WTC11 (cell line): ENCODE measurements around the gene PSMA7. TPM values are rescaled to one million over a fixed set of nuclear protein-coding genes. Genes with fewer than 3 reads are reported as not detected.

ENCODE experiments used
- ATAC-seq: fragments of 200-7000 bp; cut with Tn5 transposase; 2 replicates; pipeline ENCODE4 v1.10.0; 2021; ENCODE audit warnings: mild to moderate bottlenecking, moderate library complexity
- CTCF ChIA-PET: fragments of 300-600 bp; sonication (Branson Sonifier 250); formaldehyde crosslinking; loops from one replicate; lab custom pipeline; 2021; ENCODE audit warnings: antibody characterized with exemption; lab: Charles Lee
- POLR2A ChIA-PET: fragments of 350-600 bp; sonication (Branson Sonifier 250); formaldehyde crosslinking; loops from one replicate; lab custom pipeline; 2021; ENCODE audit warnings: antibody characterized with exemption; lab: Charles Lee
- DNase-seq: peaks from one replicate; pipeline ENCODE4 v3.0.0; 2021; ENCODE audit warnings: low spot score
- H3K27ac Mint-ChIP-seq: 2 replicates; pipeline ENCODE4 v1.8.0; 2021; ENCODE audit warnings: mixed read lengths
- H3K27me3 Mint-ChIP-seq: 2 replicates; pipeline ENCODE4 v1.8.0; 2021; ENCODE audit warnings: low read depth, mild to moderate bottlenecking, moderate library complexity, mixed read lengths
- H3K36me3 Mint-ChIP-seq: 2 replicates; pipeline ENCODE4 v1.8.0; 2021; ENCODE audit warnings: mixed read lengths
- H3K4me1 Mint-ChIP-seq: 2 replicates; pipeline ENCODE4 v1.8.0; 2022; ENCODE audit warnings: mixed read lengths
- H3K4me3 Mint-ChIP-seq: 2 replicates; pipeline ENCODE4 v1.8.0; 2021; ENCODE audit warnings: mild to moderate bottlenecking, moderate library complexity, mixed read lengths
- H3K9me3 Mint-ChIP-seq: 2 replicates; pipeline ENCODE4 v1.8.0; 2021; ENCODE audit warnings: mixed read lengths
- CREB1 ChIP-seq: sonication (generic); formaldehyde crosslinking; IDR thresholded peaks from 2 replicates; pipeline ENCODE4 v1.8.0; 2023; ENCODE audit warnings: mild to moderate bottlenecking, missing genetic modification reagents
- E2F5 ChIP-seq: sonication (generic); formaldehyde crosslinking; IDR thresholded peaks from 2 replicates; pipeline ENCODE4 v1.8.1; 2022; ENCODE audit warnings: mild to moderate bottlenecking, moderate library complexity, missing genetic modification reagents
- EMX1 ChIP-seq: fragments of 250-450 bp; sonication (Bioruptor Pico); IDR thresholded peaks from 2 replicates; pipeline ENCODE4 v1.8.0; 2021; ENCODE audit warnings: mild to moderate bottlenecking
- GABPB1 ChIP-seq: sonication (generic); formaldehyde crosslinking; IDR thresholded peaks from 2 replicates; pipeline ENCODE4 v1.8.1; 2023; ENCODE audit warnings: mild to moderate bottlenecking, missing genetic modification reagents
- GRHL2 ChIP-seq: fragments of 250-450 bp; sonication (Bioruptor Pico); IDR thresholded peaks from 2 replicates; pipeline ENCODE4 v1.8.0; 2022; ENCODE audit warnings: mild to moderate bottlenecking, moderate library complexity; ENCODE audit not compliant: insufficient replicate concordance, severe bottlenecking
- JUN ChIP-seq: sonication (generic); formaldehyde crosslinking; IDR thresholded peaks from 2 replicates; pipeline ENCODE4 v1.8.0; 2023; ENCODE audit warnings: mild to moderate bottlenecking, missing genetic modification reagents
- KAT7 ChIP-seq: sonication (generic); formaldehyde crosslinking; IDR thresholded peaks from 2 replicates; pipeline ENCODE4 v1.8.1; 2023; ENCODE audit warnings: missing genetic modification reagents, mild to moderate bottlenecking, borderline replicate concordance
- SMAD3 ChIP-seq: sonication (generic); formaldehyde crosslinking; IDR thresholded peaks from 2 replicates; pipeline ENCODE4 v1.8.0; 2022; ENCODE audit warnings: missing genetic modification reagents, mild to moderate bottlenecking, borderline replicate concordance
- TEAD1 ChIP-seq: sonication (generic); formaldehyde crosslinking; IDR thresholded peaks from 2 replicates; pipeline ENCODE4 v1.8.0; 2022; ENCODE audit warnings: mild to moderate bottlenecking, missing genetic modification reagents
- TEAD4 ChIP-seq: sonication (generic); formaldehyde crosslinking; IDR thresholded peaks from 2 replicates; pipeline ENCODE4 v1.8.0; 2022; ENCODE audit warnings: mild to moderate bottlenecking, missing genetic modification reagents
- ZMAT4 ChIP-seq: fragments of 250-450 bp; sonication (Bioruptor Pico); IDR thresholded peaks from 2 replicates; pipeline ENCODE4 v1.9.0; 2021; ENCODE audit warnings: mild to moderate bottlenecking
- ZNF317 ChIP-seq: sonication (generic); formaldehyde crosslinking; IDR thresholded peaks from 2 replicates; pipeline ENCODE4 v1.8.1; 2023; ENCODE audit warnings: low read depth, mild to moderate bottlenecking, moderate library complexity, missing genetic modification reagents, borderline replicate concordance
- ZNF416 ChIP-seq: fragments of 250-450 bp; sonication (Bioruptor Pico); IDR thresholded peaks from 2 replicates; pipeline ENCODE4 v1.9.0; 2021; ENCODE audit warnings: mild to moderate bottlenecking, inconsistent platforms
- total RNA-seq: library from RNA; stranded (reverse); gene quantifications from 3 replicates; pipeline ENCODE4 v1.2.3, GENCODE V29; 2021
- TF ChIP-seq, protein P1 (sequence below): sonication (generic); formaldehyde crosslinking; IDR thresholded peaks from 2 replicates; pipeline ENCODE4 v1.8.0; 2023; ENCODE audit warnings: mild to moderate bottlenecking, missing genetic modification reagents
- TF ChIP-seq, protein P2 (sequence below): sonication (generic); formaldehyde crosslinking; IDR thresholded peaks from 2 replicates; pipeline ENCODE4 v1.8.0; 2022; ENCODE audit warnings: mild to moderate bottlenecking, missing genetic modification reagents
- TF ChIP-seq, protein P3 (sequence below): sonication (generic); formaldehyde crosslinking; IDR thresholded peaks from 2 replicates; pipeline ENCODE4 v1.8.1; 2022; ENCODE audit warnings: mild to moderate bottlenecking, missing genetic modification reagents, moderate library complexity, borderline replicate concordance

PSMA7 gene
- total RNA-seq, 1 experiment from 2014 or later: 364 TPM

DNA sequence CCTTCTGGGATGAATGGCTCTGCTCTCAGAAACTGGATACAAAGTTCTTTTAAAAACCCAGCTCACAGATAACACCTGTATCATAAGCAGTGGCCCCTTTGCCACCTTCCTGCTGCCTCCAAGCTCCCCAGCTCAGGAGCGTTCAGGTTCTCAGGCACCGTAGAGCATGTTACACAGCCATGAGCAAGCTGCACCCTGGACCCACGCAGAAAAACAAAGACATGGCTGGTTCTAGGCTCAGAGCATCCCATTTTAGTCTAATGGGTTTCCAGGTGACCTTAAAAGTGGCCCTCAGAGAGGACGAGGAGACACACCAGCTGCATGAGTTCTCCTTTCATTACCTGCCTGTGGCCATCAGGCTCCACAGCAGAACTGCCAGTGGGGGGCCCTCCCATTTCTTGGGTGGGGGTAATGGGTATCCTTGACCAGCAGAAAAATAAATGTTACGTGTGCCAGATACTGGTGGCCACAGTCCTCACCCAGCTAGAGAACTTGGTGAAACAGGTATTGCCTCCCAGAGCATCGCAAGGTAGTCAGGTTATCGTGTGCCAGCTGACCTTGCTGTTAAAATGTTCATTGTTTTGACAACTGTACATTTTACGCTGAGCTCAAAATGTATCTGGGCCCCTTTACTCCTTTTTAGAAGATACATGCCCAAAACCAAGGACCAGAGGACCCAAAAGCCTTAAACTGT lies 7.5 kb downstream of the PSMA7 start (continued):
- TF ChIP-seq, protein P1, sequence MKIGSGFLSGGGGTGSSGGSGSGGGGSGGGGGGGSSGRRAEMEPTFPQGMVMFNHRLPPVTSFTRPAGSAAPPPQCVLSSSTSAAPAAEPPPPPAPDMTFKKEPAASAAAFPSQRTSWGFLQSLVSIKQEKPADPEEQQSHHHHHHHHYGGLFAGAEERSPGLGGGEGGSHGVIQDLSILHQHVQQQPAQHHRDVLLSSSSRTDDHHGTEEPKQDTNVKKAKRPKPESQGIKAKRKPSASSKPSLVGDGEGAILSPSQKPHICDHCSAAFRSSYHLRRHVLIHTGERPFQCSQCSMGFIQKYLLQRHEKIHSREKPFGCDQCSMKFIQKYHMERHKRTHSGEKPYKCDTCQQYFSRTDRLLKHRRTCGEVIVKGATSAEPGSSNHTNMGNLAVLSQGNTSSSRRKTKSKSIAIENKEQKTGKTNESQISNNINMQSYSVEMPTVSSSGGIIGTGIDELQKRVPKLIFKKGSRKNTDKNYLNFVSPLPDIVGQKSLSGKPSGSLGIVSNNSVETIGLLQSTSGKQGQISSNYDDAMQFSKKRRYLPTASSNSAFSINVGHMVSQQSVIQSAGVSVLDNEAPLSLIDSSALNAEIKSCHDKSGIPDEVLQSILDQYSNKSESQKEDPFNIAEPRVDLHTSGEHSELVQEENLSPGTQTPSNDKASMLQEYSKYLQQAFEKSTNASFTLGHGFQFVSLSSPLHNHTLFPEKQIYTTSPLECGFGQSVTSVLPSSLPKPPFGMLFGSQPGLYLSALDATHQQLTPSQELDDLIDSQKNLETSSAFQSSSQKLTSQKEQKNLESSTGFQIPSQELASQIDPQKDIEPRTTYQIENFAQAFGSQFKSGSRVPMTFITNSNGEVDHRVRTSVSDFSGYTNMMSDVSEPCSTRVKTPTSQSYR (CRISPR knock-in tag): no peak
- TF ChIP-seq, protein P2, sequence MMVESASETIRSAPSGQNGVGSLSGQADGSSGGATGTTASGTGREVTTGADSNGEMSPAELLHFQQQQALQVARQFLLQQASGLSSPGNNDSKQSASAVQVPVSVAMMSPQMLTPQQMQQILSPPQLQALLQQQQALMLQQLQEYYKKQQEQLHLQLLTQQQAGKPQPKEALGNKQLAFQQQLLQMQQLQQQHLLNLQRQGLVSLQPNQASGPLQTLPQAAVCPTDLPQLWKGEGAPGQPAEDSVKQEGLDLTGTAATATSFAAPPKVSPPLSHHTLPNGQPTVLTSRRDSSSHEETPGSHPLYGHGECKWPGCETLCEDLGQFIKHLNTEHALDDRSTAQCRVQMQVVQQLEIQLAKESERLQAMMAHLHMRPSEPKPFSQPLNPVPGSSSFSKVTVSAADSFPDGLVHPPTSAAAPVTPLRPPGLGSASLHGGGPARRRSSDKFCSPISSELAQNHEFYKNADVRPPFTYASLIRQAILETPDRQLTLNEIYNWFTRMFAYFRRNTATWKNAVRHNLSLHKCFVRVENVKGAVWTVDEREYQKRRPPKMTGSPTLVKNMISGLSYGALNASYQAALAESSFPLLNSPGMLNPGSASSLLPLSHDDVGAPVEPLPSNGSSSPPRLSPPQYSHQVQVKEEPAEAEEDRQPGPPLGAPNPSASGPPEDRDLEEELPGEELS: no peak

DNA sequence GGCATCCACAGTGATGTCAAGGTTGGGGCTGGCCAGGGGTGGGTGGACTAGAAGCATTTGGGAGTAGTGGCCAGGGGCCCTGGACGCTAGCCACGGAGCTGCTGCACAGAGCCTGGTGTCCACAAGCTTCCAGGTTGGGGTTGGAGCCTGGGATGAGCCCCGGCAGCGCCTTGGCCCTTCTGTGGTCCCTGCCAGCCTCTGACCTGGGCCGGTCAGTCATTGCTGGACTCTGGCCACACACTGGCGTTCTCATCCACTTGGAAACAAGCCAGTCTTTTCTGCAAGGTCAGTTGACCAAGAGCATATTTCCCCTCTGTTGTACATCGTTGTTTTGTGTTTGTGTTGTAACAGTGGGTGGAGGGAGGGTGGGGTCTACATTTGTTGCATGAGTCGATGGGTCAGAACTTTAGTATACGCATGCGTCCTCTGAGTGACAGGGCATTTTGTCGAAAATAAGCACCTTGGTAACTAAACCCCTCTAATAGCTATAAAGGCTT lies 8.4 kb downstream of the PSMA7 start:
- TF ChIP-seq SMAD3 (CRISPR knock-in tag) (no peak), ZNF416 (CRISPR knock-in tag) (peak; percentile 29; the same call in 1 of the 2 replicates), E2F5 (no peak), GABPB1 (CRISPR knock-in tag) (peak; percentile 50; the same call in 1 of the 2 replicates), EMX1 (CRISPR knock-in tag) (0 out of 2 replicates have a peak, but pooled peaks have one; percentile 56), ZMAT4 (CRISPR knock-in tag) (no peak), JUN (CRISPR knock-in tag) (no peak), TEAD4 (no peak)
- Mint-ChIP-seq H3K36me3 (peaks cover 82% of the 10 kb centered on the region), H3K27me3 (no peaks in the 10 kb centered on the region), H3K4me3 (no peak overlapping the region), H3K27ac (no peak overlapping the region), H3K9me3 (no peaks in the 10 kb centered on the region), H3K4me1 (no peaks in the 10 kb centered on the region)
- CTCF ChIA-PET: interaction anchor here (0.6 to 2.4 kb wide), 4 partner anchors 22 to 124 kb away, joined by 3 to 21 read pairs (median 4); no protein-coding TSS in a partner anchor
- POLR2A ChIA-PET: no interaction called here
- no peak for ATAC-seq
- no peak for DNase-seq

DNA sequence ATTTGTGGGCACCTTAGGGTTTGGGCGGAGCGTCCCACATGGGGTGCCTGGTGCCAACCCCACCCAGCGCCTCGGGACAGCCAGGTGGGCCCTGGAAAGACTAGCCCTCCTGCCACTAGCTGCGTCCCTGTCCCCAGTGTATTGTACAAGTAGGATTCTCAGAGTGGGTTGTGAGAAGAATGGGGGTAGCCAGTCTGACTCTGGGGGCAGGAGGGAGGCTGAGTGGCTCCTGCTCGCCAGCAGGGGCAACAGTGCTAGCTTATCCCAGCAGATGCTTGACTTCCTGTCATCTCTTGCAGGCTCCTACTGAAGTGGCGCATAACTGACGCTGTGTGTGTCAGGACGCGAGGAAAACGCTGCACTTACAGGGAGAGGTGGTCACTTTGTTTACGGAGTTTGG lies 9.3 kb downstream of the PSMA7 start:
- Mint-ChIP-seq H3K36me3 (peaks cover 80% of the 10 kb centered on the region), H3K4me3 (no peak overlapping the region), H3K4me1 (no peaks in the 10 kb centered on the region), H3K27ac (peak overlapping the region; percentile 84), H3K9me3 (no peaks in the 10 kb centered on the region), H3K27me3 (no peaks in the 10 kb centered on the region)
- DNase-seq (no peak), ATAC-seq (peak; percentile 55)
- CTCF ChIA-PET: interaction anchor here (0.6 to 1.5 kb wide), 3 partner anchors 23 to 123 kb away, joined by 3 to 8 read pairs (median 4); no protein-coding TSS in a partner anchor
- POLR2A ChIA-PET: no interaction called here
- TF ChIP-seq TEAD1 (CRISPR knock-in tag): no peak

DNA sequence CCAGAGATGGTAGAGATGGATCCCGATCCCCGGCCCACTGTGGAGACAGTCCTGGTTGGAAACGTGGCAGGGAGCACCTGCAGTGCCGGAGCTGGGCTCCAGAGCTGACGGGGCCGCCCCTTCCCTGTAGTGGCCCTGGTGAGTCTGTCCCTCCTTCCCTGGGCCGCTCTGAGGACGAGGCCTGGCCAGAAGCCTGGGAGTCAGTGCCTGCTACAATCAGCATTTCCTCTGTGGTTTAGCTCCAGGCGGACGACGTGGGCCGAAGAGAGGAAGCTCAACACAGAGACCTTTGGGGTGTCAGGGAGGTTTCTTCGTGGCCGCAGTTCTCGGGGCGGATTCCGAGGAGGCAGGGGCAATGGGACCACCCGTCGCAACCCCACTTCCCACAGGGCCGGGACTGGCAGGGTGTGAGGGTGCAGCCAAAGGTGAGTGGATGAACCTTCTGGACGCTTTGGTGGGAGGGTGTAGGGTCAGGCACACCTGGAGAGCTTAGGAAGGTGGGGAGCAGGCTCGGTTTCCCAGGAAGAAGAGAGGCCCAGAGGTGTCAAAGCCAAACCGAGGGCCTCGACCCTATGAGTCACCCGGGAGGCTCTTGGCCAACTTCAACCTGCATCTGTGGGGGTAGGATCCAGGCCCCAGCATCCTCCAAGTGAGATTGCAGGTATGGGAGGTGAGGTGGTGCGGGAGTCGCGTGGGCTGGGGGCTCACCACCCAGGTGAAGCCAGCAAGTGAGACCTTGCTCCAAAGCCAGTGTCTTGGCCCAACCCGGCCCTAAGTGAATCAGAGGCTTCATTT lies 9.9 kb downstream of the PSMA7 start:
- Mint-ChIP-seq H3K4me1 (no peaks in the 10 kb centered on the region), H3K27me3 (no peaks in the 10 kb centered on the region), H3K36me3 (peaks cover 81% of the 10 kb centered on the region), H3K27ac (no peak overlapping the region), H3K4me3 (no peak overlapping the region), H3K9me3 (no peaks in the 10 kb centered on the region)
- POLR2A ChIA-PET: interaction anchor here (0.6 kb wide), 1 partner anchor 15 kb away, joined by 3 read pairs; no protein-coding TSS in a partner anchor
- no peak for ATAC-seq
- CTCF ChIA-PET: interaction anchor here (0.5 to 1.5 kb wide), 3 partner anchors 9 to 122 kb away, joined by 3 to 8 read pairs (median 3); no protein-coding TSS in a partner anchor
- no peak for DNase-seq
- no peak for TF ChIP-seq ZNF317 (CRISPR knock-in tag)
- TF ChIP-seq GABPB1 (CRISPR knock-in tag): no peak
- TF ChIP-seq, protein P1 (CRISPR knock-in tag): no peak
- no peak for TF ChIP-seq KAT7 (CRISPR knock-in tag)
- no peak for TF ChIP-seq GRHL2 (CRISPR knock-in tag)
- TF ChIP-seq CREB1 (CRISPR knock-in tag): no peak
- TF ChIP-seq, protein P3, sequence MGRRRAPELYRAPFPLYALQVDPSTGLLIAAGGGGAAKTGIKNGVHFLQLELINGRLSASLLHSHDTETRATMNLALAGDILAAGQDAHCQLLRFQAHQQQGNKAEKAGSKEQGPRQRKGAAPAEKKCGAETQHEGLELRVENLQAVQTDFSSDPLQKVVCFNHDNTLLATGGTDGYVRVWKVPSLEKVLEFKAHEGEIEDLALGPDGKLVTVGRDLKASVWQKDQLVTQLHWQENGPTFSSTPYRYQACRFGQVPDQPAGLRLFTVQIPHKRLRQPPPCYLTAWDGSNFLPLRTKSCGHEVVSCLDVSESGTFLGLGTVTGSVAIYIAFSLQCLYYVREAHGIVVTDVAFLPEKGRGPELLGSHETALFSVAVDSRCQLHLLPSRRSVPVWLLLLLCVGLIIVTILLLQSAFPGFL (CRISPR knock-in tag): no peak
